ENCODE results near the gene CACNA1I. TPM values are rescaled to one million over a fixed set of nuclear protein-coding genes. Genes with fewer than 3 reads are reported as not detected.

CACNA1I gene
- total and polyA plus RNA-seq, 2 donors (not counting 1 experiment from before 2014, with no cell fraction given): under 0.01 to 0.01 TPM

GRCh38 chr22:39719559-39720450, 149.3 kb downstream of the CACNA1I start:
- no peak overlapping the region for H2AFZ ChIP-seq (ENCODE audit: low read length)
- no peak overlapping the region for H3K9ac ChIP-seq (ENCODE audit: insufficient read depth, low read length)
- H4K20me1 ChIP-seq (ENCODE audit: control insufficient read depth, extremely low read depth, insufficient read depth, low read length): no peaks in the 10 kb centered on the region
- no peaks in the 10 kb centered on the region for H3K27me3 ChIP-seq (ENCODE audit: control insufficient read depth, insufficient read depth, low read length)
- H3K4me3 ChIP-seq (replicated peaks in 1 of 4; ENCODE audit: control extremely low read depth in 1 of 4, insufficient read depth in 1 of 4, low read depth in 3 of 4, low read length in 4 of 4): no peak overlapping the region
- DNase-seq (ENCODE audit: low read depth in 2 of 2): no peak
- H3K4me1 ChIP-seq (ENCODE audit: control insufficient read depth, extremely low read depth, insufficient read depth, low read length): no peaks in the 10 kb centered on the region
- H3K4me2 ChIP-seq (ENCODE audit: extremely low read depth, insufficient read depth, low read length): no peak overlapping the region
- no peak overlapping the region for H3K27ac ChIP-seq (ENCODE audit: insufficient read depth, low read length)
- TF ChIP-seq EZH2 (IDR thresholded peaks at IDR 0.05; ENCODE audit: low read length, missing control alignments): no peak
- TF ChIP-seq CTCF (conservative IDR thresholded peaks at IDR 0.05 in 1 of 2, IDR thresholded peaks at IDR 0.05 in 1 of 2; ENCODE audit: low read depth in 1 of 2, low read length in 2 of 2): no peak
- H3K9me3 ChIP-seq (ENCODE audit: control insufficient read depth, insufficient read depth, low read depth, low read length): no peaks in the 10 kb centered on the region
- H3K36me3 ChIP-seq (ENCODE audit: control insufficient read depth, insufficient read depth, low read length): no peaks in the 10 kb centered on the region
- H3K79me2 ChIP-seq (ENCODE audit: control insufficient read depth, insufficient read depth, low read length): no peaks in the 10 kb centered on the region

- Histone ChIP-seq H3K9ac (ENCODE audit: insufficient read depth, low read length) (no peak overlapping the region), H3K4me2 (ENCODE audit: extremely low read depth, insufficient read depth, low read length) (no peak overlapping the region), H3K27me3 (ENCODE audit: control insufficient read depth, insufficient read depth, low read length) (peaks cover under 1% of the 10 kb centered on the region), H2AFZ (ENCODE audit: low read length) (no peak overlapping the region), H3K4me1 (ENCODE audit: control insufficient read depth, extremely low read depth, insufficient read depth, low read length) (no peaks in the 10 kb centered on the region), H3K79me2 (ENCODE audit: control insufficient read depth, insufficient read depth, low read length) (no peaks in the 10 kb centered on the region), H3K27ac (ENCODE audit: insufficient read depth, low read length) (no peak overlapping the region), H3K4me3 (replicated peaks in 1 of 4; ENCODE audit: control extremely low read depth in 1 of 4, insufficient read depth in 1 of 4, low read depth in 3 of 4, low read length in 4 of 4) (no peak overlapping the region), H4K20me1 (ENCODE audit: control insufficient read depth, extremely low read depth, insufficient read depth, low read length) (no peaks in the 10 kb centered on the region), H3K9me3 (ENCODE audit: control insufficient read depth, insufficient read depth, low read depth, low read length) (no peaks in the 10 kb centered on the region), H3K36me3 (ENCODE audit: control insufficient read depth, insufficient read depth, low read length) (no peaks in the 10 kb centered on the region)
- DNase-seq (ENCODE audit: low read depth in 2 of 2): no peak
- no peak for TF ChIP-seq CTCF (conservative IDR thresholded peaks at IDR 0.05 in 1 of 2, IDR thresholded peaks at IDR 0.05 in 1 of 2; ENCODE audit: low read depth in 1 of 2, low read length in 2 of 2)
- TF ChIP-seq EZH2 (IDR thresholded peaks at IDR 0.05; ENCODE audit: low read length, missing control alignments): no peak
Measured at GRCh38 chr22:39721206-39722031, 150.9 kb downstream of the CACNA1I start.

GRCh38 chr22:39722032-39722325, 151.4 kb downstream of the CACNA1I start:
- no peak for DNase-seq (ENCODE audit: low read depth in 2 of 2)
- H3K4me3 ChIP-seq (replicated peaks in 1 of 4; ENCODE audit: control extremely low read depth in 1 of 4, insufficient read depth in 1 of 4, low read depth in 3 of 4, low read length in 4 of 4): no peak overlapping the region
- TF ChIP-seq EZH2 (IDR thresholded peaks at IDR 0.05; ENCODE audit: low read length, missing control alignments) (no peak), CTCF (conservative IDR thresholded peaks at IDR 0.05 in 1 of 2, IDR thresholded peaks at IDR 0.05 in 1 of 2; ENCODE audit: low read depth in 1 of 2, low read length in 2 of 2) (no peak)

More at GRCh38 chr22:39722032-39722325, 151.4 kb downstream of the CACNA1I start:
- Histone ChIP-seq H3K27me3 (ENCODE audit: control insufficient read depth, insufficient read depth, low read length) (peaks cover 2% of the 10 kb centered on the region), H2AFZ (ENCODE audit: low read length) (no peak overlapping the region), H3K4me1 (ENCODE audit: control insufficient read depth, extremely low read depth, insufficient read depth, low read length) (no peaks in the 10 kb centered on the region), H3K79me2 (ENCODE audit: control insufficient read depth, insufficient read depth, low read length) (no peaks in the 10 kb centered on the region), H3K27ac (ENCODE audit: insufficient read depth, low read length) (no peak overlapping the region), H3K9me3 (ENCODE audit: control insufficient read depth, insufficient read depth, low read depth, low read length) (no peaks in the 10 kb centered on the region), H3K36me3 (ENCODE audit: control insufficient read depth, insufficient read depth, low read length) (no peaks in the 10 kb centered on the region), H4K20me1 (ENCODE audit: control insufficient read depth, extremely low read depth, insufficient read depth, low read length) (no peaks in the 10 kb centered on the region), H3K4me2 (ENCODE audit: extremely low read depth, insufficient read depth, low read length) (no peak overlapping the region), H3K9ac (ENCODE audit: insufficient read depth, low read length) (no peak overlapping the region)
